SK-N-MC (cell line): Measurements from ENCODE around the gene DHX32.

Experiments used
- DNase-seq: peaks from one replicate; pipeline ENCODE4 v3.0.0-alpha.2; 2011; ENCODE audit warnings: low read depth, low spot score
- H3K27ac ChIP-seq: fragments of 200-600 bp; sonication (generic); 2 replicates; pipeline ENCODE4 v1.5.1; 2016; ENCODE audit warnings: mixed run types
- H3K36me3 ChIP-seq: fragments of 200-600 bp; sonication (generic); 2 replicates; pipeline ENCODE4 v1.6.1; 2017; ENCODE audit warnings: antibody characterized with exemption, low read length, mixed read lengths; ENCODE audit not compliant: insufficient read depth
- H3K4me3 ChIP-seq: fragments of 200-600 bp; sonication (generic); 2 replicates; pipeline ENCODE4 v1.5.1; 2016
- H3K9ac ChIP-seq: fragments of 200-600 bp; sonication (generic); 2 replicates; pipeline ENCODE4 v1.8.0; 2017; ENCODE audit warnings: mixed run types, mixed read lengths; ENCODE audit not compliant: insufficient read length
- H3K9me3 ChIP-seq: fragments of 200-600 bp; sonication (generic); 2 replicates; pipeline ENCODE4 v1.6.1; 2017; ENCODE audit warnings: low read depth, mild to moderate bottlenecking, antibody characterized with exemption, low read length, moderate library complexity, mixed read lengths
- EZH2 ChIP-seq: fragments of 200-600 bp; sonication (generic); IDR thresholded peaks from one replicate; pipeline ENCODE4 v1.6.1; 2017; ENCODE audit warnings: antibody characterized with exemption
- FOXP2 ChIP-seq: optimal IDR thresholded peaks from 2 replicates; pipeline ENCODE3; 2011; ENCODE audit warnings: mild to moderate bottlenecking, moderate library complexity; ENCODE audit not compliant: insufficient read depth; ENCODE audit errors: extremely low read length, control extremely low read depth
- POLR2AphosphoS5 ChIP-seq: IDR thresholded peaks from 2 replicates; pipeline ENCODE4 v1.6.1; 2012; ENCODE audit warnings: mild to moderate bottlenecking, low read depth, low read length, borderline replicate concordance

Gene DHX32

GRCh38 chr10:125850766-125851731 is 30.0 kb downstream of the DHX32 start:
- TF ChIP-seq FOXP2 (no peak), EZH2 (no peak), POLR2AphosphoS5 (no peak)

GRCh38 chr10:125849448-125849847 is 31.6 kb downstream of the DHX32 start:
- H3K36me3 ChIP-seq, result no peaks in the 10 kb centered on the region
- DNase-seq, result no peak

More at GRCh38 chr10:125850766-125851731, 30.0 kb downstream of the DHX32 start:
- Histone ChIP-seq H3K4me3 (no peak overlapping the region), H3K9me3 (no peaks in the 10 kb centered on the region), H3K9ac (no peak overlapping the region), H3K36me3 (no peaks in the 10 kb centered on the region), H3K27ac (no peak overlapping the region)
- no peak for DNase-seq

GRCh38 chr10:125848857-125849256 is 32.2 kb downstream of the DHX32 start:
- Histone ChIP-seq H3K36me3 (no peaks in the 10 kb centered on the region), H3K4me3 (no peak overlapping the region), H3K27ac (no peak overlapping the region), H3K9me3 (no peaks in the 10 kb centered on the region), H3K9ac (no peak overlapping the region)
- no peak for DNase-seq
- no peak for TF ChIP-seq EZH2
- no peak for TF ChIP-seq POLR2AphosphoS5
- no peak for TF ChIP-seq FOXP2

More at GRCh38 chr10:125849448-125849847, 31.6 kb downstream of the DHX32 start:
- Histone ChIP-seq H3K9me3 (no peaks in the 10 kb centered on the region), H3K9ac (no peak overlapping the region), H3K4me3 (no peak overlapping the region), H3K27ac (no peak overlapping the region)
- TF ChIP-seq FOXP2 (no peak), POLR2AphosphoS5 (no peak), EZH2 (no peak)

- Histone ChIP-seq H3K9ac (no peak overlapping the region), H3K4me3 (no peak overlapping the region), H3K36me3 (no peaks in the 10 kb centered on the region), H3K9me3 (no peaks in the 10 kb centered on the region), H3K27ac (no peak overlapping the region)
- no peak for TF ChIP-seq FOXP2
- DNase-seq, result no peak
These were observed 32.7 kb downstream of the DHX32 start for GRCh38 chr10:125848371-125848770.

- no peaks in the 10 kb centered on the region; the same call in 1 of the 2 replicates for H3K36me3 ChIP-seq
- no peak overlapping the region for H3K4me3 ChIP-seq
- no peaks in the 10 kb centered on the region for H3K9me3 ChIP-seq
- H3K9ac ChIP-seq, result no peak overlapping the region
- H3K27ac ChIP-seq, result no peak overlapping the region
- no peak for DNase-seq
- TF ChIP-seq EZH2 (no peak), FOXP2 (no peak), POLR2AphosphoS5 (no peak)
These were observed 34.2 kb downstream of the DHX32 start for GRCh38 chr10:125846894-125847293.

- no peaks in the 10 kb centered on the region; the same call in 1 of the 2 replicates for H3K36me3 ChIP-seq
- no peak overlapping the region for H3K27ac ChIP-seq
- no peak overlapping the region for H3K4me3 ChIP-seq
- no peaks in the 10 kb centered on the region for H3K9me3 ChIP-seq
- no peak overlapping the region for H3K9ac ChIP-seq
- TF ChIP-seq FOXP2, result no peak
- no peak for TF ChIP-seq POLR2AphosphoS5
- TF ChIP-seq EZH2, result no peak
- no peak for DNase-seq
These were observed 35.5 kb downstream of the DHX32 start for GRCh38 chr10:125845617-125846016.

- no peak for TF ChIP-seq EZH2
- no peak for TF ChIP-seq POLR2AphosphoS5
- no peak for TF ChIP-seq FOXP2
- Histone ChIP-seq H3K36me3 (no peaks in the 10 kb centered on the region; the same call in 1 of the 2 replicates), H3K4me3 (no peak overlapping the region), H3K9ac (no peak overlapping the region), H3K9me3 (no peaks in the 10 kb centered on the region), H3K27ac (no peak overlapping the region)
- no peak for DNase-seq
These were observed 36.3 kb downstream of the DHX32 start for GRCh38 chr10:125844751-125845221.

- Histone ChIP-seq H3K9me3 (no peaks in the 10 kb centered on the region), H3K9ac (no peak overlapping the region), H3K36me3 (no peaks in the 10 kb centered on the region; the same call in 1 of the 2 replicates), H3K4me3 (no peak overlapping the region), H3K27ac (no peak overlapping the region)
- DNase-seq, result no peak
- no peak for TF ChIP-seq EZH2
- no peak for TF ChIP-seq POLR2AphosphoS5
- TF ChIP-seq FOXP2, result no peak
These were observed 37.3 kb downstream of the DHX32 start for GRCh38 chr10:125843603-125844329.
